A549 (cell line): ENCODE measurements around the gene KCNMA1. TPM values are rescaled to one million over a fixed set of nuclear protein-coding genes. Genes with fewer than 3 reads are reported as not detected.
A peak's percentile ranks its signal among the peaks of the same experiment; 100 is the strongest.
"Not testable (repeated sequence)": the region's sequence is repeated elsewhere in the genome, so short reads cannot be mapped to it uniquely, and the experiment has no call there.

Source experiments
- ATAC-seq, 2 experiments: fragments of 200-7000 bp in 1 of 2; fragments of >200 bp in 1 of 2; cut with Nextera tagmentation in 1 of 2; cut with Tn5 transposase in 1 of 2; 3 replicates each; pipeline versions ENCODE4 v1.8.0 to v1.9.1; 2018 to 2020; ENCODE audit warnings: mild to moderate bottlenecking in 1 of 2, moderate library complexity in 1 of 2
- CTCF ChIA-PET: fragments of 300-600 bp; sonication (Branson Sonifier 250); formaldehyde crosslinking; extraction: SDS; loops from one replicate; lab custom pipeline; 2021; ENCODE audit warnings: antibody characterized with exemption, inconsistent platforms; lab: Yijun Ruan, JAX
- POLR2A ChIA-PET: fragments of 350-600 bp; formaldehyde crosslinking; extraction: SDS; loops from one replicate; lab custom pipeline; 2021; ENCODE audit warnings: antibody characterized with exemption, inconsistent platforms; lab: Yijun Ruan, JAX
- DNase-seq, 2 experiments: peaks; one replicate each; pipeline versions ENCODE4 v3.0.0 to v3.0.0-alpha.2; 2011 to 2016; ENCODE audit warnings: low read depth in 1 of 2, low spot score in 1 of 2
- FAIRE-seq: peaks from 2 replicates; lab custom pipeline; 2011; peaks lifted over from hg19 to GRCh38; lab: Jason Lieb, UNC
- H3K27ac ChIP-seq, 2 experiments: fragments of >200 bp; sonication (Bioruptor Twin); formaldehyde crosslinking; 3 replicates each; pipeline ENCODE4 v1.5.1; 2016 to 2017
- H3K4me1 ChIP-seq: fragments of >200 bp; sonication (Bioruptor Twin); formaldehyde crosslinking; 3 replicates; pipeline ENCODE4 v1.6.1; 2016
- H3K4me2 ChIP-seq: fragments of >200 bp; sonication (Bioruptor Twin); formaldehyde crosslinking; 3 replicates; pipeline ENCODE4 v1.6.1; 2016
- H3K4me3 ChIP-seq: fragments of >200 bp; sonication (Bioruptor Twin); formaldehyde crosslinking; 3 replicates; pipeline ENCODE4 v1.5.1; 2016
- H3K9me3 ChIP-seq: fragments of >200 bp; sonication (Bioruptor Twin); formaldehyde crosslinking; 3 replicates; pipeline ENCODE4 v1.6.1; 2016
- ATOH8 ChIP-seq: fragments of 250-450 bp; sonication (Bioruptor Pico); IDR thresholded peaks from 2 replicates; pipeline ENCODE4 v1.5.0; 2020; ENCODE audit warnings: low read depth, mild to moderate bottlenecking, moderate library complexity
- BCL3 ChIP-seq: fragments of >200 bp; sonication (Bioruptor Twin); formaldehyde crosslinking; IDR thresholded peaks from 3 replicates; pipeline ENCODE4 v1.6.1; 2016
- BHLHE40 ChIP-seq: IDR thresholded peaks from 2 replicates; pipeline ENCODE4 v1.6.1; 2012; ENCODE audit warnings: low read depth, low read length, inconsistent platforms
- E2F6 ChIP-seq: IDR thresholded peaks from 2 replicates; pipeline ENCODE4 v1.6.1; 2012; ENCODE audit warnings: low read depth, borderline replicate concordance
- EHMT2 ChIP-seq: fragments of 200-600 bp; sonication (generic); IDR thresholded peaks from 2 replicates; pipeline ENCODE4 v1.6.1; 2016; ENCODE audit warnings: antibody characterized with exemption, low read depth, mild to moderate bottlenecking, moderate library complexity
- GATA3 ChIP-seq: IDR thresholded peaks from 2 replicates; pipeline ENCODE4 v1.6.1; 2012; ENCODE audit warnings: borderline replicate concordance
- HMGXB4 ChIP-seq: fragments of 250-450 bp; sonication (Bioruptor Pico); IDR thresholded peaks from 2 replicates; pipeline ENCODE4 v1.5.0; 2021; ENCODE audit warnings: mild to moderate bottlenecking, moderate library complexity, borderline replicate concordance
- HOXA7 ChIP-seq: fragments of 250-450 bp; sonication (Bioruptor Pico); IDR thresholded peaks from 2 replicates; pipeline ENCODE4 v1.5.0; 2020; ENCODE audit warnings: mild to moderate bottlenecking, moderate library complexity
- HOXB13 ChIP-seq: fragments of 250-450 bp; sonication (Bioruptor Pico); IDR thresholded peaks from 2 replicates; pipeline ENCODE4 v1.5.0; 2020; ENCODE audit warnings: low read depth, mild to moderate bottlenecking, moderate library complexity
- JUNB ChIP-seq: fragments of >200 bp; sonication (Bioruptor Twin); formaldehyde crosslinking; IDR thresholded peaks from 2 replicates; pipeline ENCODE4 v1.6.1; 2016
- MYC ChIP-seq: IDR thresholded peaks from 2 replicates; pipeline ENCODE4 v1.6.1; 2012; ENCODE audit warnings: mild to moderate bottlenecking, inconsistent platforms, low read length, improper control_type of control experiment, borderline replicate concordance
- NFE2L2 ChIP-seq: fragments of 150-350 bp; conservative IDR thresholded peaks from 2 replicates; pipeline ENCODE4 v1.6.1; 2014; ENCODE audit warnings: low read length
- PHF8 ChIP-seq: fragments of 200-600 bp; sonication (generic); IDR thresholded peaks from 2 replicates; pipeline ENCODE4 v1.6.1; 2016; ENCODE audit warnings: low read depth, mild to moderate bottlenecking, antibody characterized with exemption, moderate library complexity, borderline replicate concordance
- RAD21 ChIP-seq, 2 experiments: fragments of >200 bp in 1 of 2; sonication (Bioruptor Twin) in 1 of 2; formaldehyde crosslinking in 1 of 2; IDR thresholded peaks in 1 of 2; conservative IDR thresholded peaks in 1 of 2; 2 replicates in 1 of 2; 3 replicates in 1 of 2; pipeline ENCODE4 v1.6.1; 2012 to 2018; ENCODE audit warnings: inconsistent platforms in 1 of 2
- RARB ChIP-seq: fragments of 250-450 bp; sonication (Bioruptor Pico); IDR thresholded peaks from 2 replicates; pipeline ENCODE4 v1.8.0; 2021; ENCODE audit warnings: mild to moderate bottlenecking, moderate library complexity
- RCOR1 ChIP-seq: fragments of 150-350 bp; IDR thresholded peaks from 2 replicates; pipeline ENCODE4 v1.6.1; 2014; ENCODE audit warnings: antibody characterized with exemption, low read length, low read depth
- RFX5 ChIP-seq: fragments of 450-650 bp; IDR thresholded peaks from 2 replicates; pipeline ENCODE4 v1.7.1; 2014; ENCODE audit warnings: antibody characterized with exemption, mild to moderate bottlenecking, moderate library complexity
- RNF2 ChIP-seq: fragments of 200-600 bp; sonication (generic); IDR thresholded peaks from 2 replicates; pipeline ENCODE4 v1.6.1; 2016; ENCODE audit warnings: low read depth, mild to moderate bottlenecking, antibody characterized with exemption, moderate library complexity, borderline replicate concordance
- SMC3 ChIP-seq: fragments of >200 bp; sonication (Bioruptor Twin); formaldehyde crosslinking; IDR thresholded peaks from 3 replicates; pipeline ENCODE4 v1.6.1; 2018; ENCODE audit warnings: inconsistent platforms
- ZC3H11A ChIP-seq: fragments of 450-650 bp; IDR thresholded peaks from 2 replicates; pipeline ENCODE4 v1.6.1; 2014; ENCODE audit warnings: antibody characterized with exemption, mild to moderate bottlenecking
- ZFP36 ChIP-seq: fragments of 450-650 bp; IDR thresholded peaks from 2 replicates; pipeline ENCODE4 v1.6.1; 2014; ENCODE audit warnings: borderline replicate concordance; ENCODE audit not compliant: partially characterized antibody
- ZNF302 ChIP-seq: fragments of 250-450 bp; sonication (Bioruptor Pico); IDR thresholded peaks from 2 replicates; pipeline ENCODE4 v1.9.0; 2021; ENCODE audit warnings: inconsistent platforms, mild to moderate bottlenecking, moderate library complexity
- ZSCAN20 ChIP-seq: fragments of 250-450 bp; sonication (Bioruptor Pico); IDR thresholded peaks from 2 replicates; pipeline ENCODE4 v1.8.0; 2022; ENCODE audit warnings: mild to moderate bottlenecking, moderate library complexity
- WGBS: methylation state at CpG from one replicate; pipeline ENCODE4 v1.1.6; 2017; ENCODE audit errors: missing lambda C conversion rate; 5-methylcytosine and 5-hydroxymethylcytosine counted together
- polyA plus RNA-seq, 4 experiments: library from polyadenylated mRNA; depleted of rRNA in 3 of 4; stranded (reverse); fragments of >200 nt; fragmentation: RNase III in 1 of 4; extraction: RNeasy Plus Mini Kit Qiagen cat#74134 plus additional on column Dnase treatment in 1 of 4; gene quantifications; 2 replicates in 3 of 4; 3 replicates in 1 of 4; pipeline ENCODE4 v1.2.3, GENCODE V29; 2011 to 2017

The KCNMA1 gene
- polyA plus RNA-seq, 2 of the 4 experiments (the other 2 are of a cell fraction) = 14.9 to 30.6 TPM

- ChIA-PET CTCF (interaction anchor here (0.5 to 1.9 kb wide), 3 partner anchors 21 to 228 kb away, joined by 3 to 6 read pairs (median 4); no protein-coding TSS in a partner anchor), POLR2A (no interaction called here)
- FAIRE-seq = no peak
- no peak for ATAC-seq
- TF ChIP-seq ZC3H11A (no peak), ATOH8 (no peak), HOXB13 (CRISPR knock-in tag) (no peak), NFE2L2 (no peak), JUNB (no peak), ZSCAN20 (CRISPR knock-in tag) (no peak), RAD21 (conservative IDR thresholded peaks at IDR 0.05 in 1 of 2, IDR thresholded peaks at IDR 0.05 in 1 of 2) (no peak)
- TF ChIP-seq, all 56 proteins: peak for 0
- 92% methylated on average over 6 of the region's 7 CpGs for WGBS
- no peak for DNase-seq
- Histone ChIP-seq H3K4me3 (no peak overlapping the region), H3K4me2 (no peak overlapping the region), H3K27ac (peak overlapping the region in 1 of 2 experiments; percentile 54; a peak in 3 of 6 replicates), H3K9me3 (no peaks in the 10 kb centered on the region), H3K4me1 (peaks cover 28% of the 10 kb centered on the region)
These were observed 224.4 kb downstream of the KCNMA1 start for GRCh38 chr10:77413231-77413630.

- ATAC-seq, FAIRE-seq, H3K9me3 ChIP-seq, POLR2A ChIA-PET, DNase-seq, H3K4me2 ChIP-seq, H3K4me3 ChIP-seq: not testable (repeated sequence)
- CTCF ChIA-PET = interaction anchor here (1.4 to 1.9 kb wide), 4 partner anchors 20 to 247 kb away, joined by 3 to 6 read pairs (median 3); no protein-coding TSS in a partner anchor
- peak overlapping the region; percentile 33 to 54; a peak in 3 of 6 replicates for H3K27ac ChIP-seq
- 87% methylated on average over 8 of the region's 8 CpGs for WGBS
- peaks cover 26% of the 10 kb centered on the region for H3K4me1 ChIP-seq
These were observed 225.0 kb downstream of the KCNMA1 start for GRCh38 chr10:77412573-77413133.

- Histone ChIP-seq H3K9me3 (no peaks in the 10 kb centered on the region), H3K4me3 (no peak overlapping the region), H3K27ac (peak overlapping the region in 1 of 2 experiments; percentile 54; a peak in 2 of 6 replicates), H3K4me2 (no peak overlapping the region), H3K4me1 (peaks cover 17% of the 10 kb centered on the region)
- ChIA-PET POLR2A (no interaction called here), CTCF (interaction anchor here (1.1 to 1.9 kb wide), 7 partner anchors 11 to 246 kb away, joined by 3 to 6 read pairs (median 3); no protein-coding TSS in a partner anchor)
- FAIRE-seq = no peak
- no peak for TF ChIP-seq GATA3
- TF ChIP-seq RCOR1 = no peak
- no peak for TF ChIP-seq BCL3
- TF ChIP-seq ZFP36 = no peak
- TF ChIP-seq EHMT2 = no peak
- no peak for TF ChIP-seq BHLHE40
- no peak for TF ChIP-seq RNF2
- TF ChIP-seq ZNF302 (CRISPR knock-in tag) = no peak
- no peak for TF ChIP-seq SMC3
- TF ChIP-seq E2F6 = no peak
- TF ChIP-seq RARB (CRISPR knock-in tag) = no peak
- no peak for TF ChIP-seq MYC
- no peak for TF ChIP-seq PHF8
- no peak for TF ChIP-seq HOXB13 (CRISPR knock-in tag)
- no peak for TF ChIP-seq HOXA7
- TF ChIP-seq HMGXB4 (CRISPR knock-in tag) = no peak
- TF ChIP-seq RFX5 = no peak
- WGBS = 90% methylated on average over 11 of the region's 11 CpGs
- DNase-seq = no peak
- ATAC-seq = no peak
These were observed 225.8 kb downstream of the KCNMA1 start for GRCh38 chr10:77411805-77412204.
